ENCODE data around the gene JADE2.

JADE2 gene

GRCh38 chr5:134524826-134525682, at the start of gene JADE2:
JADE2 (plus strand) TSS chr5:134525670; CDS start chr5:134535858, 10,188 bp downstream.
- H3K36me3 ChIP-seq (ENCODE audit: control insufficient read depth in 1 of 2, insufficient read depth in 2 of 2, low read length in 2 of 2), result no peaks in the 10 kb centered on the region
- no peaks in the 10 kb centered on the region for H3K9me3 ChIP-seq (ENCODE audit: control insufficient read depth in 1 of 2, low read length in 2 of 2)
- peak within 1 kb of the TSS; percentile 97 for H3K27ac ChIP-seq (ENCODE audit: low read length)
- peak within 1 kb of the TSS; percentile 91 to 97 for H3K4me3 ChIP-seq (ENCODE audit: low read depth in 1 of 2, low read length in 2 of 2)
- no peaks in the 10 kb centered on the region for H3K27me3 ChIP-seq (ENCODE audit: low read depth, low read length)
- H3K4me1 ChIP-seq (ENCODE audit: control insufficient read depth in 1 of 2, insufficient read depth in 2 of 2, low read length in 2 of 2), result peaks cover 20 to 23% of the 10 kb centered on the region in 2 donors

- Histone ChIP-seq H3K4me3 (ENCODE audit: low read depth in 1 of 2, low read length in 2 of 2) (no peak overlapping the region), H3K36me3 (ENCODE audit: control insufficient read depth in 1 of 2, insufficient read depth in 2 of 2, low read length in 2 of 2) (no peaks in the 10 kb centered on the region), H3K27me3 (ENCODE audit: low read depth, low read length) (no peaks in the 10 kb centered on the region)
These were observed 47.8 kb upstream of the JADE2 start for GRCh38 chr5:134477462-134478245.

GRCh38 chr5:134479839-134480238, 45.6 kb upstream of the JADE2 start:
- H3K36me3 ChIP-seq (ENCODE audit: control insufficient read depth in 1 of 2, insufficient read depth in 2 of 2, low read length in 2 of 2), result no peaks in the 10 kb centered on the region
- no peak overlapping the region for H3K4me3 ChIP-seq (ENCODE audit: low read depth in 1 of 2, low read length in 2 of 2)
- H3K4me1 ChIP-seq (ENCODE audit: control insufficient read depth in 1 of 2, insufficient read depth in 2 of 2, low read length in 2 of 2), result no peaks in the 10 kb centered on the region
- H3K9me3 ChIP-seq (ENCODE audit: control insufficient read depth in 1 of 2, low read length in 2 of 2), result no peaks in the 10 kb centered on the region
- no peak overlapping the region for H3K27ac ChIP-seq (ENCODE audit: low read length)
- H3K27me3 ChIP-seq (ENCODE audit: low read depth, low read length), result no peaks in the 10 kb centered on the region

More at GRCh38 chr5:134477462-134478245, 47.8 kb upstream of the JADE2 start:
- Histone ChIP-seq H3K4me1 (ENCODE audit: control insufficient read depth in 1 of 2, insufficient read depth in 2 of 2, low read length in 2 of 2) (no peaks in the 10 kb centered on the region), H3K27ac (ENCODE audit: low read length) (no peak overlapping the region), H3K9me3 (ENCODE audit: control insufficient read depth in 1 of 2, low read length in 2 of 2) (no peaks in the 10 kb centered on the region)

- Histone ChIP-seq H3K9me3 (ENCODE audit: control insufficient read depth in 1 of 2, low read length in 2 of 2) (no peaks in the 10 kb centered on the region), H3K27ac (ENCODE audit: low read length) (no peak overlapping the region), H3K4me3 (ENCODE audit: low read depth in 1 of 2, low read length in 2 of 2) (no peak overlapping the region), H3K36me3 (ENCODE audit: control insufficient read depth in 1 of 2, insufficient read depth in 2 of 2, low read length in 2 of 2) (no peaks in the 10 kb centered on the region), H3K4me1 (ENCODE audit: control insufficient read depth in 1 of 2, insufficient read depth in 2 of 2, low read length in 2 of 2) (no peaks in the 10 kb centered on the region), H3K27me3 (ENCODE audit: low read depth, low read length) (no peaks in the 10 kb centered on the region)
These were observed 36.1 kb upstream of the JADE2 start for GRCh38 chr5:134489227-134489944.

- Histone ChIP-seq H3K9me3 (ENCODE audit: control insufficient read depth in 1 of 2, low read length in 2 of 2) (no peaks in the 10 kb centered on the region), H3K27ac (ENCODE audit: low read length) (no peak overlapping the region), H3K4me1 (ENCODE audit: control insufficient read depth in 1 of 2, insufficient read depth in 2 of 2, low read length in 2 of 2) (no peaks in the 10 kb centered on the region), H3K36me3 (ENCODE audit: control insufficient read depth in 1 of 2, insufficient read depth in 2 of 2, low read length in 2 of 2) (no peaks in the 10 kb centered on the region), H3K4me3 (ENCODE audit: low read depth in 1 of 2, low read length in 2 of 2) (no peak overlapping the region), H3K27me3 (ENCODE audit: low read depth, low read length) (no peaks in the 10 kb centered on the region)
These were observed 35.1 kb upstream of the JADE2 start for GRCh38 chr5:134490255-134490924.

- Histone ChIP-seq H3K4me1 (ENCODE audit: control insufficient read depth in 1 of 2, insufficient read depth in 2 of 2, low read length in 2 of 2) (no peaks in the 10 kb centered on the region), H3K27ac (ENCODE audit: low read length) (no peak overlapping the region), H3K9me3 (ENCODE audit: control insufficient read depth in 1 of 2, low read length in 2 of 2) (no peaks in the 10 kb centered on the region), H3K4me3 (ENCODE audit: low read depth in 1 of 2, low read length in 2 of 2) (no peak overlapping the region), H3K36me3 (ENCODE audit: control insufficient read depth in 1 of 2, insufficient read depth in 2 of 2, low read length in 2 of 2) (no peaks in the 10 kb centered on the region), H3K27me3 (ENCODE audit: low read depth, low read length) (no peaks in the 10 kb centered on the region)
These were observed 34.6 kb upstream of the JADE2 start for GRCh38 chr5:134490925-134491271.

- Histone ChIP-seq H3K4me1 (ENCODE audit: control insufficient read depth in 1 of 2, insufficient read depth in 2 of 2, low read length in 2 of 2) (no peaks in the 10 kb centered on the region), H3K4me3 (ENCODE audit: low read depth in 1 of 2, low read length in 2 of 2) (no peak overlapping the region), H3K36me3 (ENCODE audit: control insufficient read depth in 1 of 2, insufficient read depth in 2 of 2, low read length in 2 of 2) (no peaks in the 10 kb centered on the region), H3K9me3 (ENCODE audit: control insufficient read depth in 1 of 2, low read length in 2 of 2) (no peaks in the 10 kb centered on the region), H3K27me3 (ENCODE audit: low read depth, low read length) (no peaks in the 10 kb centered on the region), H3K27ac (ENCODE audit: low read length) (no peak overlapping the region)
These were observed 33.5 kb upstream of the JADE2 start for GRCh38 chr5:134491841-134492442.

GRCh38 chr5:134492568-134492967, 32.9 kb upstream of the JADE2 start:
- Histone ChIP-seq H3K4me1 (ENCODE audit: control insufficient read depth in 1 of 2, insufficient read depth in 2 of 2, low read length in 2 of 2) (no peaks in the 10 kb centered on the region), H3K9me3 (ENCODE audit: control insufficient read depth in 1 of 2, low read length in 2 of 2) (no peaks in the 10 kb centered on the region), H3K4me3 (ENCODE audit: low read depth in 1 of 2, low read length in 2 of 2) (no peak overlapping the region), H3K27ac (ENCODE audit: low read length) (no peak overlapping the region), H3K27me3 (ENCODE audit: low read depth, low read length) (no peaks in the 10 kb centered on the region), H3K36me3 (ENCODE audit: control insufficient read depth in 1 of 2, insufficient read depth in 2 of 2, low read length in 2 of 2) (no peaks in the 10 kb centered on the region)

GRCh38 chr5:134493461-134494055, 31.9 kb upstream of the JADE2 start:
- Histone ChIP-seq H3K36me3 (ENCODE audit: control insufficient read depth in 1 of 2, insufficient read depth in 2 of 2, low read length in 2 of 2) (no peaks in the 10 kb centered on the region), H3K9me3 (ENCODE audit: control insufficient read depth in 1 of 2, low read length in 2 of 2) (no peaks in the 10 kb centered on the region), H3K4me3 (ENCODE audit: low read depth in 1 of 2, low read length in 2 of 2) (no peak overlapping the region), H3K4me1 (ENCODE audit: control insufficient read depth in 1 of 2, insufficient read depth in 2 of 2, low read length in 2 of 2) (no peaks in the 10 kb centered on the region), H3K27me3 (ENCODE audit: low read depth, low read length) (no peaks in the 10 kb centered on the region), H3K27ac (ENCODE audit: low read length) (no peak overlapping the region)

- H3K9me3 ChIP-seq (ENCODE audit: control insufficient read depth in 1 of 2, low read length in 2 of 2), result no peaks in the 10 kb centered on the region
- no peak overlapping the region for H3K27ac ChIP-seq (ENCODE audit: low read length)
- no peaks in the 10 kb centered on the region for H3K27me3 ChIP-seq (ENCODE audit: low read depth, low read length)
- no peak overlapping the region for H3K4me3 ChIP-seq (ENCODE audit: low read depth in 1 of 2, low read length in 2 of 2)
- no peaks in the 10 kb centered on the region for H3K36me3 ChIP-seq (ENCODE audit: control insufficient read depth in 1 of 2, insufficient read depth in 2 of 2, low read length in 2 of 2)
- H3K4me1 ChIP-seq (ENCODE audit: control insufficient read depth in 1 of 2, insufficient read depth in 2 of 2, low read length in 2 of 2), result no peaks in the 10 kb centered on the region
These were observed 30.7 kb upstream of the JADE2 start for GRCh38 chr5:134494780-134495179.
